Common myeloid progenitor, CD34-positive (primary cell): ENCODE results near the gene NR2C1.
A peak's percentile ranks its signal among the peaks of the same experiment; 100 is the strongest.
"Not testable (repeated sequence)": the region's sequence is repeated elsewhere in the genome, so short reads cannot be mapped to it uniquely, and the experiment has no call there.

Source experiments
- CTCF ChIA-PET: fragments of 350-600 bp; sonication (Branson Sonifier 250); formaldehyde crosslinking; loops from one replicate; lab custom pipeline; 2021; ENCODE audit warnings: antibody characterized with exemption; lab: Charles Lee
- POLR2A ChIA-PET: fragments of 350-600 bp; sonication (Branson Sonifier 250); formaldehyde crosslinking; loops from one replicate; lab custom pipeline; 2021; ENCODE audit warnings: antibody characterized with exemption; lab: Charles Lee
- DNase-seq, 3 donors: peaks; one replicate each; pipeline versions ENCODE4 v3.0.0 to v3.0.0-alpha.2; 2013
- H3K27ac ChIP-seq, 2 experiments: 1 replicate in 1 of 2; 2 replicates in 1 of 2; pipeline ENCODE4 v1.7.0; 2013; ENCODE audit warnings: inconsistent platforms in 2 of 2, low read length in 2 of 2, mild to moderate bottlenecking in 2 of 2, low read depth in 1 of 2, moderate library complexity in 1 of 2; ENCODE audit not compliant: severe bottlenecking in 2 of 2, insufficient read depth in 1 of 2, poor library complexity in 1 of 2
- H3K27me3 ChIP-seq, 5 experiments: replicated peaks in 2 of 5; 1 replicate in 3 of 5; 2 replicates in 2 of 5; pipeline versions ENCODE4 v1.6.1 to v1.7.0; 2013; ENCODE audit warnings: low read length in 4 of 5, mild to moderate bottlenecking in 2 of 5, moderate library complexity in 2 of 5, inconsistent platforms in 1 of 5; ENCODE audit not compliant: insufficient read depth in 5 of 5, control insufficient read depth in 4 of 5
- H3K36me3 ChIP-seq, 4 experiments: 1 replicate in 2 of 4; 2 replicates in 2 of 4; pipeline versions ENCODE4 v1.6.1 to v1.7.0; 2013; ENCODE audit warnings: low read length in 3 of 4, control low read depth in 1 of 4, mild to moderate bottlenecking in 1 of 4; ENCODE audit not compliant: control insufficient read depth in 4 of 4, insufficient read depth in 4 of 4
- H3K4me1 ChIP-seq, 4 experiments: 1 replicate in 3 of 4; 2 replicates in 1 of 4; pipeline versions ENCODE4 v1.6.1 to v1.7.1; 2013; ENCODE audit warnings: low read length in 3 of 4, mild to moderate bottlenecking in 3 of 4, control low read depth in 1 of 4, inconsistent platforms in 1 of 4, moderate library complexity in 1 of 4; ENCODE audit not compliant: control insufficient read depth in 4 of 4, insufficient read depth in 4 of 4; ENCODE audit errors: control extremely low read depth in 1 of 4
- H3K4me3 ChIP-seq, 7 experiments: 1 replicate in 4 of 7; 2 replicates in 3 of 7; pipeline versions ENCODE4 v1.5.1 to v1.7.0; 2013; ENCODE audit warnings: mild to moderate bottlenecking in 7 of 7, low read length in 6 of 7, moderate library complexity in 6 of 7, inconsistent platforms in 2 of 7, low read depth in 2 of 7, control low read depth in 1 of 7; ENCODE audit not compliant: insufficient read depth in 4 of 7, control insufficient read depth in 1 of 7; ENCODE audit errors: extremely low read depth in 1 of 7
- H3K9me3 ChIP-seq, 5 experiments: 1 replicate in 4 of 5; 2 replicates in 1 of 5; pipeline versions ENCODE4 v1.6.1 to v1.7.1; 2013; ENCODE audit warnings: low read length in 4 of 5, mild to moderate bottlenecking in 2 of 5, inconsistent platforms in 1 of 5, low read depth in 1 of 5, moderate library complexity in 1 of 5; ENCODE audit not compliant: control insufficient read depth in 4 of 5, insufficient read depth in 2 of 5; ENCODE audit errors: control extremely low read depth in 1 of 5
- WGBS: methylation state at CpG from one replicate; pipeline ENCODE4 v1.1.5; 2013; ENCODE audit not compliant: insufficient coverage; 5-methylcytosine and 5-hydroxymethylcytosine counted together

NR2C1 gene

DNA sequence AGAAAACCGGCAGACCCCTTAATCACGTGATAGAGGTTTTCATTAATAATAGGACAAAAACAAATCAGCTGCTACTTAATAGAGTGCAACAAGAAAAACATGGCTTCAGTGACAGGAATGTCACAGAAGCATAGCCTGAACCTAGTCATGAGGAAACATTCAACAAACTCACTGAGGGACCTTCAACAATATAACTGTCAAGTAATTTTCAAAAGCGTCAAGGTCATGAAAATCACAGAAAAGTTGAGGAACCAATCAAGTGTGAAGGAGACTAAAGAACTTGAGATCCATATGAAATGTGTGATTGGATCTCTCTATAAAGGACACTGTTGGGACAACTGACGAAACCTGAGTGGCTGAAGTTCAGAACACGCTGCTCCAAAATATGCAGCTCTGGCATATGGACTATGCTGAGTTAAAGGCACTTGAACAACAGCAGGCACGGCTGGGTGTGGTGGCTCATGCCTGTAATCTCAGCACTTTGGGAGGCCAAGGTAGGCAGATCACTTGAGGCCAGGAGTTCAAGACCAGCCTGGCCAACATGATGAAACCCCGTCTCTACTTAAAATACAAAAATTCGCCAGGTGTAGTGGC is 86.2 kb downstream of the NR2C1 start:
- peaks cover 2 to 21% (median 13%) of the 10 kb centered on the region in 4 experiments for H3K36me3 ChIP-seq
- H3K27me3 ChIP-seq = no peaks in the 10 kb centered on the region
- POLR2A ChIA-PET = no interaction called here
- H3K4me3 ChIP-seq = no peak overlapping the region
- no peak overlapping the region for H3K27ac ChIP-seq
- DNase-seq = no peak
- no peaks in the 10 kb centered on the region for H3K9me3 ChIP-seq
- 100% methylated on average over 4 of the region's 8 CpGs for WGBS
- CTCF ChIA-PET = no interaction called here
- H3K4me1 ChIP-seq = peaks cover 0 to 1% (median 0%) of the 10 kb centered on the region in 4 experiments

DNA sequence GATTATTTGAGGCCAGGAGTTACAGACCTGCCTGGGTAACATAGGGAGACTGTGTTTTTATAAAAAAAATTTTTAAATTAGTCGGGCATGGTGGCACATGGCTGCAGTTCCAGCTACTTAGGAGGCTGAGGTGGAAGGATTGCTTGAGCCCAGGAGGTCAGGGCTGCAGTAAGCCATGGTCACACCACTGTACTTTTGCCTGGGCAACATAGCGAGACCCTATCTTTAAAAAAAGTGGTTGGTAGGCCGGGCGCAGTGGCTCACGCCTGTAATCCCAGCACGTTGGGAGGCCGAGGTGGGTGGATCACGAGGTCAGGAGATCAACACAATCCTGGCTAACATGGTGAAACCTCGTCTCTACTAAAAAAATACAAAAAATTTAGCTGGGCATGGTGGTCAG is 88.3 kb downstream of the NR2C1 start:
- peaks cover 2 to 17% (median 9%) of the 10 kb centered on the region in 4 experiments for H3K36me3 ChIP-seq
- H3K27ac ChIP-seq, DNase-seq, POLR2A ChIA-PET, H3K9me3 ChIP-seq, CTCF ChIA-PET, H3K4me1 ChIP-seq, H3K4me3 ChIP-seq, H3K27me3 ChIP-seq: not testable (repeated sequence)
- WGBS = 91% methylated on average over 9 of the region's 9 CpGs

DNA sequence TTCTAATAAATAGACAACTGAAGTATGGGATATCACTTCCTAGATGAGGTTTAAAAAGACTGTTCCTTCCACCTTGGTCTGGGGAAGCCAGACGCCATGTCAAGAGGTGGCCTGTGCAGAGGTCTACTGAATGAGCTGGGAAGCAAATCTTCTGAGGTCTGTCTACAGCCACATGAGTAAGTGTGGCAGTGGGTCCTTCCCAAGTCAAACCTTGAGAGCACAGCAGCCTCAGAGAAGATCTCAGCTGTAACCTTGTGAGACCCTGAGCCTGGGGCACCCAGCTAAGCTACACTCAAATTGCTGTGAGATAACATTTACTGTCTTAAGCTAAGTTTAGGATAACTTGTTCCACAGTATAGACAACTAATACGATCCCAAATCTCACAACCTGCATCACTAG is 90.1 kb downstream of the NR2C1 start:
- Histone ChIP-seq H3K4me3 (no peak overlapping the region), H3K27ac (no peak overlapping the region), H3K9me3 (no peaks in the 10 kb centered on the region), H3K36me3 (peaks cover 2 to 13% (median 6%) of the 10 kb centered on the region in 4 experiments), H3K4me1 (peaks cover 0 to 1% (median 0%) of the 10 kb centered on the region in 4 experiments), H3K27me3 (no peaks in the 10 kb centered on the region)
- 100% methylated on average over 1 of the region's 2 CpGs for WGBS
- DNase-seq = no peak
- ChIA-PET CTCF (interaction anchor here (0.6 to 1.5 kb wide), 3 partner anchors 10 to 438 kb away, joined by 3 read pairs; no protein-coding TSS in a partner anchor), POLR2A (no interaction called here)

DNA sequence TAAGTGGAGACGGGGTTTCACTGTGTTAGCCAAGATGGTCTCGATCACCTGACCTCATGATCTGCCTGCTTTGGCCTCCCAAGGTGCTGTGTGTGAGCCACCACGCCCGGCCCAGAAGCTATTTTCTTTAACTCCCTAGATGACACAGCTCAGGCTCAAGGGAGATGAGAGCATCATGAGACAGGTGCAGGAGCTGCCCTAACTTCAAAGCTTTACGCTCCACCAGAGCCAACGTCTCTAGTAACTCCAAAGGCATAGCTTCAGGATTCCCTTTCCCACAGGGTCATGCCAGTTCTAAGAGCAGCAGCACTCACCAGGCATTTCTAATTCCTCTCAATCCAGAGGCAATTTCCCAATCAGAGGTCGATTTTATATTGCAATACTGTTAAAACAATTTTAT is 91.0 kb downstream of the NR2C1 start:
- POLR2A ChIA-PET = interaction anchor here (1.1 kb wide), 1 partner anchor 8 kb away, joined by 4 read pairs; no protein-coding TSS in a partner anchor
- Histone ChIP-seq H3K27me3 (no peaks in the 10 kb centered on the region), H3K36me3 (peaks cover 2 to 13% (median 6%) of the 10 kb centered on the region in 4 experiments), H3K27ac (no peak overlapping the region), H3K9me3 (no peaks in the 10 kb centered on the region), H3K4me1 (no peaks in the 10 kb centered on the region), H3K4me3 (no peak overlapping the region)
- WGBS = 88% methylated on average over 6 of the region's 7 CpGs
- CTCF ChIA-PET = interaction anchor here (0.6 to 2.2 kb wide), 7 partner anchors 8 to 436 kb away, joined by 3 to 8 read pairs (median 3); no protein-coding TSS in a partner anchor
- DNase-seq = no peak

DNA sequence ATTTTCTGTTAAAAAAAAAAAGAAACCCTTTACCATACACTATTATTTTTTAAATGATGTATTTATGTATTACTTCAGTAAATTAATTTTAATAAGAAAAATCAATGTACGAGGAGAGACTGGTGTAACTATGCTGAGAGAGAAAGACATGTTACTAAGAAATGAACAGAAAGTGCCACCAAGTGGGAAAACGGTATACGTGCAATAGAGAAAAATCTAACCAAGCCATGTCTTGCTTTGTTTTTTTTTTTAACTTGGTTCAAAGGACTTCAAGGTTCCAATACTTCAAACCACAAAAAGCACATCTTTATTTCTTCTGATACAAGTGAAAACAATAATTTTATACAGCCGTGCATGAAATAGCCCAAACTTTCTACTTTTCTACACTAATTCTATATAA is 92.8 kb downstream of the NR2C1 start:
- no peaks in the 10 kb centered on the region for H3K27me3 ChIP-seq
- ChIA-PET CTCF (interaction anchor here (0.9 to 2.2 kb wide), 4 partner anchors 10 to 435 kb away, joined by 3 to 8 read pairs (median 4); no protein-coding TSS in a partner anchor), POLR2A (no interaction called here)
- DNase-seq = peak; percentile 15 to 55 (median 36)
- H3K9me3 ChIP-seq = no peaks in the 10 kb centered on the region
- no peaks in the 10 kb centered on the region for H3K4me1 ChIP-seq
- H3K36me3 ChIP-seq = peaks cover 2 to 13% (median 6%) of the 10 kb centered on the region in 4 experiments
- WGBS = 63% methylated on average over 2 of the region's 4 CpGs
- no peak overlapping the region for H3K4me3 ChIP-seq
- no peak overlapping the region for H3K27ac ChIP-seq

DNA sequence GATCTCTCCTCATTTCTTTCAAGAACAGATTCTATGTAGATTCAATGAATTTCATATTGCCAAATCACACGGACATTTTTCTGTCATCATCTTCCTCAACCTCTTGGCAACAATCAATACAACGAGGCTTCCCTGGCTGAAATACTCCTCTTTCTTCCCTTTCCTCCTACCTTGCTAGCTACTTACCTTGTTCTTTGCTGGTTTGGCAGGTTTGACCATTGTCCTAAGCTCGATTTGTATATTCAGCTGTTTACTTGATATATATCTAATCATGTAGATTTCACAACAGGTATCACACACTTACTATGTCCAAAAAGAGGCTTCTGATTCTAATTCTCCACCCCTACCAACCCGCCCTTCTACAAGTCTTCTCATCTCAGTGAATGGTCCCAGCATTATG is 93.5 kb downstream of the NR2C1 start:
- no peak for DNase-seq
- ChIA-PET POLR2A (no interaction called here), CTCF (interaction anchor here (0.6 to 1.3 kb wide), 5 partner anchors 9 to 434 kb away, joined by 3 to 4 read pairs (median 3); no protein-coding TSS in a partner anchor)
- H3K36me3 ChIP-seq = peaks cover 2 to 13% (median 6%) of the 10 kb centered on the region in 4 experiments
- 93% methylated on average over 3 of the region's 4 CpGs for WGBS
- H3K27me3 ChIP-seq = no peaks in the 10 kb centered on the region
- H3K4me1 ChIP-seq = no peaks in the 10 kb centered on the region
- no peak overlapping the region for H3K27ac ChIP-seq
- H3K4me3 ChIP-seq = no peak overlapping the region
- no peaks in the 10 kb centered on the region for H3K9me3 ChIP-seq

DNA sequence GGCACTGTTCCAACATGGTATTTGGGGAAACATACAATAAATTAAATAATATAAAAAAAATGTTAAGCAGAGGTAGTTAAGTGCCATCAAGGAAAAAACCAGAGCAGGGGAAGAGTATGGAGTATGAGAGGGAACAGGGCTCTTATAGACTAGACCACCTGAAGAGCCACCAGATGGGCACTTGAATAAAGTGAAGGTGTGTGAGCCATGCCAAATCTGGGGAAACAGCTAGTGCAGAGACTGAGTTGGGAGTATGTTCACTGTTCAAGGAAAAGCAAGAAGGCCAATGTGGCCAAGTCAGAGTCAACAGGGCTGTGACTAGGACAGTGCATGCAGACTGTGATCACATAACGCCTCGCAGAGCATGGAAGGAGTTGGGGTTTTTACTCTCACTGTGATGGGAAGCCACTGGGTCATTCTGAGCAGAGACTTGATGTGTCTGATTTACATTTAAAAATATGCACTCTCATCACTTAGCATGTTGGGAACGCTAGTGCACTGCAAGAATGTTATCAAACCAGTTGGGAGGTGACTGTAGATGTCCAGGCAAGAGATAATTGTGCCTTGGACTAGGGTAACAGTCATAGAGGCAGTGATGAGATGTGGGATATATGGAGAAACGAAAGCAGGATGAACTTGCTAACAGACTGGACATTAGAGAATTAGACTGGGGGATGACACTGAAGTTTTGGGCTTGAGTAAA is 95.5 kb downstream of the NR2C1 start:
- H3K4me3 ChIP-seq = no peak overlapping the region
- H3K27ac ChIP-seq = no peak overlapping the region
- peaks cover 0 to 6% (median 2%) of the 10 kb centered on the region in 4 experiments for H3K36me3 ChIP-seq
- ChIA-PET CTCF (no interaction called here), POLR2A (no interaction called here)
- DNase-seq = no peak
- H3K27me3 ChIP-seq = no peaks in the 10 kb centered on the region
- H3K4me1 ChIP-seq = no peaks in the 10 kb centered on the region
- no peaks in the 10 kb centered on the region for H3K9me3 ChIP-seq
- WGBS = 100% methylated on average over 3 of the region's 4 CpGs
